CD4-positive, alpha-beta memory T cell (primary cell): ENCODE results near the gene MAPK9. TPM values are rescaled to one million over a fixed set of nuclear protein-coding genes. Genes with fewer than 3 reads are reported as not detected.
A peak's percentile ranks its signal among the peaks of the same experiment; 100 is the strongest.

Source experiments
- CTCF ChIA-PET: fragments of 350-600 bp; sonication (Branson Sonifier 250); formaldehyde crosslinking; loops from one replicate; lab custom pipeline; 2021; ENCODE audit warnings: inconsistent platforms; ENCODE audit not compliant: partially characterized antibody; lab: Charles Lee
- POLR2A ChIA-PET: fragments of 350-600 bp; sonication (Branson Sonifier 250); formaldehyde crosslinking; loops from one replicate; lab custom pipeline; 2021; ENCODE audit not compliant: partially characterized antibody; lab: Charles Lee
- DNase-seq, 5 donors: peaks; one replicate each; pipeline versions ENCODE4 v3.0.0 to v3.0.0-alpha.2; 2020 to 2022; ENCODE audit warnings: mixed read lengths in 1 of 5
- H3K27ac ChIP-seq: one replicate; pipeline ENCODE4 v1.7.0; 2013; ENCODE audit warnings: low read depth, low read length
- H3K27me3 ChIP-seq: 2 replicates; pipeline ENCODE4 v1.7.0; 2013; ENCODE audit warnings: mild to moderate bottlenecking, low read length, moderate library complexity; ENCODE audit not compliant: insufficient read depth
- H3K36me3 ChIP-seq: 2 replicates; pipeline ENCODE4 v1.7.0; 2013; ENCODE audit warnings: mild to moderate bottlenecking, low read length, moderate library complexity; ENCODE audit not compliant: insufficient read depth
- H3K4me1 ChIP-seq: 2 replicates; pipeline ENCODE4 v1.7.0; 2013; ENCODE audit warnings: mild to moderate bottlenecking, low read length, moderate library complexity; ENCODE audit not compliant: insufficient read depth
- H3K4me3 ChIP-seq, 2 donors: one replicate each; pipeline ENCODE4 v1.7.0; 2013; ENCODE audit warnings: low read length in 2 of 2, mild to moderate bottlenecking in 1 of 2
- H3K9me3 ChIP-seq, 2 donors: one replicate each; pipeline ENCODE4 v1.7.0; 2013; ENCODE audit warnings: low read length in 2 of 2, control low read depth in 1 of 2; ENCODE audit not compliant: control insufficient read depth in 1 of 2
- H3K27ac Mint-ChIP-seq, 7 donors: one replicate each; pipeline ENCODE4 v1.8.0; 2020 to 2021; ENCODE audit warnings: mixed read lengths in 7 of 7, mild to moderate bottlenecking in 6 of 7, inconsistent platforms in 3 of 7, moderate library complexity in 3 of 7
- H3K27me3 Mint-ChIP-seq, 2 donors: one replicate each; pipeline ENCODE4 v1.8.0; 2020 to 2021; ENCODE audit warnings: mixed read lengths in 2 of 2
- H3K36me3 Mint-ChIP-seq, 2 donors: one replicate each; pipeline ENCODE4 v1.8.0; 2020 to 2021; ENCODE audit warnings: mixed read lengths in 2 of 2, inconsistent platforms in 1 of 2, mild to moderate bottlenecking in 1 of 2
- H3K4me1 Mint-ChIP-seq, 4 donors: one replicate each; pipeline ENCODE4 v1.8.0; 2020 to 2021; ENCODE audit warnings: mixed read lengths in 4 of 4, mild to moderate bottlenecking in 1 of 4
- H3K4me3 Mint-ChIP-seq, 8 donors: one replicate each; pipeline ENCODE4 v1.8.0; 2020 to 2021; ENCODE audit warnings: mixed read lengths in 8 of 8, mild to moderate bottlenecking in 7 of 8, moderate library complexity in 6 of 8, inconsistent platforms in 3 of 8
- H3K9me3 Mint-ChIP-seq, 8 donors: one replicate each; pipeline ENCODE4 v1.8.0; 2020 to 2021; ENCODE audit warnings: mixed read lengths in 8 of 8, mild to moderate bottlenecking in 5 of 8, inconsistent platforms in 3 of 8, moderate library complexity in 1 of 8
- intact Hi-C: fragments of 100-400 bp; cut with micrococcal nuclease; formaldehyde crosslinking; loops from one replicate; pipeline ENCODE4 v1.15.1; 2023
- polyA plus RNA-seq, 2 donors: library from polyadenylated mRNA; unstranded; fragments of 300-500 nt; fragmentation: Illumina TruSeq; gene quantifications; one replicate each; pipeline ENCODE4 v1.2.3, GENCODE V29; 2021
- total RNA-seq, 2 experiments: library from RNA; stranded (reverse); gene quantifications; one replicate each; pipeline ENCODE4 v1.2.3, GENCODE V29; 2021

The MAPK9 gene
- total RNA-seq (10 to 100 TPM; 39.1 TPM), polyA plus RNA-seq (10 to 100 TPM; 21.8 to 31.1 TPM)

DNA sequence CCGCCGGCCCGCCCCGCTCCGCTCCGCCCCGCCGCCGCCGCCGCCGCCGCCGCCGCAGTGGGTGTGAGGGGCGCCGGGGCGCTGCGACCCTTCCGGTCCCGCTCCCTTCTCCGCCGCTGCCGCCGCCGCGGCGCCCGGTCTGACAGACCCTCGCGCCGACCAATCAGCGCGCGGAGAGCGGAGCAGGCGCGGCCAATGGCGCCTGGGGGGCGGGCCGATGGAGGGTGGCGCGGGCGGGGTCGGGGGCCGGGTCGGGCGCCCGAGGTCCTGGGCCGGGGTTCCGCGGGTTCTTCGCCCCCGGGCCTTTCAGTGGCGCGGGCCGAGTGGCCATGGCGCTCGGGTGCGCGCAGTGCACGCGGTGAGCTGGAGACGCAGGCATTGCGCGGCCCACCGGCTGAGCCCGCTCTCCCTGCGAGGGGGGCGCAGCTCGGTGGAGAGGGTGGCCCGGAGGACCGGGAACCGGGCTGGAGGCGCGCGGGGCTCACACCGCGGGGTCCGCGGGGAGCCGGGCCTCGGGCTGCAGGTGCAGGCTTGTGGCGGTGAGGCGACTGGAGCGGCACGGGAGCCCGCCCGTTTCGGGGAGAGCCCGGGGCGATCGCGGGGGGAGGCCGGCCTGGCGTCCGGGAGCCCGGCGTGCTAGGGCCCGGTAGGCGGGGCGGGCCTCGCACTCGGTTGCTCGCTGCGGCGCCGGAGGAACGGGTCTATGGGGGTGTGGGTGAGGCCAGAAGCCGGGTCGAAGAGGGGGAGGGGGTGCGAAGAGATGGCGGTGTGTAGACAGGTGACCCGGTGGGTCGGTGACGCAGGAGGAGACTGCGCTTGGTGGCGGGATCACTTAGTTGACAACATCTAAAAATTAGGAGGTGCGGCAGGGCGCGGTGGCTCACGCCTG is at the start of gene MAPK9:
TSS of gene MAPK9 (minus strand) at position 141 of the 889 bp plus-strand sequence. CDS start 11,522 bp downstream, outside the sequence.
- H3K27me3 ChIP-seq, result no peaks in the 10 kb centered on the region
- H3K27ac ChIP-seq, result peak within 1 kb of the TSS; percentile 92
- no peaks in the 10 kb centered on the region for H3K36me3 ChIP-seq
- Mint-ChIP-seq H3K4me1 (peaks cover 32 to 62% (median 47%) of the 10 kb centered on the region in 4 donors), H3K36me3 (peaks cover 6 to 15% of the 10 kb centered on the region in 2 donors), H3K27ac (peak within 1 kb of the TSS; percentile 94 to 100 (median 100)), H3K27me3 (no peaks in the 10 kb centered on the region), H3K9me3 (no peaks in the 10 kb centered on the region), H3K4me3 (peak within 1 kb of the TSS; percentile 95 to 100 (median 99))
- CTCF ChIA-PET, result interaction anchor here (0.9 to 7.3 kb wide), 9 partner anchors 9 to 94 kb away, joined by 3 to 130 read pairs (median 4); no protein-coding TSS in a partner anchor
- H3K9me3 ChIP-seq, result no peaks in the 10 kb centered on the region
- peaks cover 34% of the 10 kb centered on the region for H3K4me1 ChIP-seq
- H3K4me3 ChIP-seq, result peak within 1 kb of the TSS in 1 of 2 donors; percentile 74
- POLR2A ChIA-PET, result interaction anchor here (0.5 to 3.4 kb wide), 9 partner anchors 9 to 669 kb away, joined by 3 to 25 read pairs (median 4); partner anchors contain the start of genes GFPT2, HNRNPH1 and MRNIP
- intact Hi-C loops, result loop anchor here (2.0 to 5.0 kb wide), 3 partner anchors 203 to 1269 kb away; partner anchors contain the start of genes CNOT6, MGAT4B and ZNF879
- DNase-seq, result peak; percentile 84 to 95 (median 88)

DNA sequence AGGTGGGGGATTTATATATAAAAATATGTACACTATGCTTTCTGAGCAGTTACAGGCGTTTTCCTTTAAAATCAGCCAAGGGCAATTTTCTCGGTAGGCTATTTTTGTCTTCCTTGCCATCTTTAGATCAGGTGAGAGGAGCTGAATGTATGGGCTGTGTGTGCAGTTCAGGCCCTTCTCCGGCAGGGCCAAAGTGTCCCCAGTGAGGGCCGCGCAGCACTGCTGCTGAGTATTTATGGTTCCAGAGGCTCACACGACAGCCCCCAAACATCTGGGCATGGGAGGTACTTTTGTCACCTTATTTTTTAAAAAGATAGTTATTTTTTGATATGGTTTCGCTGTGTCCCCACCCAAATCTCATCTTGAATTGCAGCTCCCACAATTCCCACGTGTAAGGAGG is 49.7 kb upstream of the MAPK9 start:
- H3K27me3 ChIP-seq, result no peaks in the 10 kb centered on the region
- H3K27me3 Mint-ChIP-seq, result peaks cover 6 to 19% of the 10 kb centered on the region in 2 donors

DNA sequence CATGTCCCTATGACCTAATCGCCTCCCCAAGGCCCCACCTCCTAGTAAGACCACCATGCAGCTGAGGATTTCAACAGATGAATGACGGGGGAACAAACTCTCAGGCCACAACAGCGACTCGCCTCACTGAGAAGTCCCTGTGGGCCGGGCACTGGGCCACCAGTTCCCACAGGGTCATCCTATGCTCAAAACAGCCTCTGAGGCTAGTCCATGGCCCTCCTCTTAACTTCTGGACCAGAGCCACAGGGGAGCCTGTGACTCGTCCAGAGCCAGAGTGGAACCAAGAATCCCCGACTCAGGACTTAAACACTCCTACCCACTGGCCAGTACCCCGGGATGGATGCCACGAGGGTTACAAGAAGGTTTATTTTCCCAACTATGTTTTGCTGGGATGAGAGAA is 49.0 kb upstream of the MAPK9 start:
- Mint-ChIP-seq H3K9me3 (no peaks in the 10 kb centered on the region), H3K4me3 (peak overlapping the region in 1 of 8 donors; percentile 2), H3K36me3 (no peaks in the 10 kb centered on the region), H3K4me1 (no peaks in the 10 kb centered on the region), H3K27me3 (peaks cover 6 to 16% of the 10 kb centered on the region in 2 donors), H3K27ac (no peak overlapping the region)
- DNase-seq, result no peak
- POLR2A ChIA-PET, result no interaction called here
- Histone ChIP-seq H3K4me3 (no peak overlapping the region), H3K27me3 (no peaks in the 10 kb centered on the region), H3K27ac (no peak overlapping the region), H3K36me3 (no peaks in the 10 kb centered on the region), H3K4me1 (no peaks in the 10 kb centered on the region), H3K9me3 (no peaks in the 10 kb centered on the region)
- intact Hi-C loops, result no loop called here
- CTCF ChIA-PET, result interaction anchor here (1.4 to 4.6 kb wide), 2 partner anchors 11 to 25 kb away, joined by 3 to 29 read pairs; no protein-coding TSS in a partner anchor

More for the DNA sequence above, 49.7 kb upstream of the MAPK9 start:
- Mint-ChIP-seq H3K9me3 (no peaks in the 10 kb centered on the region), H3K4me3 (no peak overlapping the region), H3K27ac (no peak overlapping the region), H3K4me1 (no peaks in the 10 kb centered on the region), H3K36me3 (no peaks in the 10 kb centered on the region)
- ChIA-PET POLR2A (no interaction called here), CTCF (interaction anchor here (1.4 to 4.6 kb wide), 2 partner anchors 11 to 26 kb away, joined by 3 to 29 read pairs; no protein-coding TSS in a partner anchor)
- intact Hi-C loops, result no loop called here
- H3K4me1 ChIP-seq, result no peaks in the 10 kb centered on the region
- no peak overlapping the region for H3K4me3 ChIP-seq
- no peak for DNase-seq
- H3K36me3 ChIP-seq, result no peaks in the 10 kb centered on the region
- H3K9me3 ChIP-seq, result no peaks in the 10 kb centered on the region
- no peak overlapping the region for H3K27ac ChIP-seq

DNA sequence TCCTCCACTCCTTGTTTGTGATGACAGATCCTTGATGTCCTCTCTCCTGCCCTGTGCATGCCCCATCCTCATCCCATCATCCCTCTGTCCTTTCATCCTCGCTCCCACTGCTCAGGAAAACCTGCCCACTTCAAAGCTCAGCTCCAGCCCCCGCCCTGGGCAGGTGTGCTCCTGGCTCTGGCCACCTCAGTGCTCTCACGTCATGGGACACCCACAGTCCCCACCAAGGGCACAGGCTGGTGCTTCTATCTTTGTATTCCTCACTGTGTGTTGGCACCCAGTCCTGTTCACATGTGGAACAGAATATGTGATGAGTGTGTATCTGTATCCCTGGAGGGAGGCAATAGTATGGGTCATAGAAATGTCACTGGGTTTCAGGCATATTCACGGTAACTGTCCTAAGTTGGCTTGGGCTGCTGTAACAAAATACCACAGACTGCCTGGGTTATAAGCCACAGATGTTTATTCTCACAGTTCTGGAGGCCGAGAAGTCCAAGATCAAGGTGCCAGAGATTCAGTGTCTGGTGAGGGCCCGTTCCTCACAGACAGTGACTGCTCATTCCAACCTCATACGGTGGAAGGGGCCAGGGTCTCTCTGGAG is 47.8 kb upstream of the MAPK9 start:
- ChIA-PET CTCF (interaction anchor here (3.5 to 4.6 kb wide), 2 partner anchors 9 to 11 kb away, joined by 20 to 29 read pairs; no protein-coding TSS in a partner anchor), POLR2A (no interaction called here)
- no peaks in the 10 kb centered on the region for H3K4me1 ChIP-seq
- no peaks in the 10 kb centered on the region for H3K36me3 Mint-ChIP-seq
- H3K36me3 ChIP-seq, result no peaks in the 10 kb centered on the region
- H3K27ac Mint-ChIP-seq, result no peak overlapping the region
- no peaks in the 10 kb centered on the region for H3K4me1 Mint-ChIP-seq
- intact Hi-C loops, result no loop called here
- no peaks in the 10 kb centered on the region for H3K27me3 ChIP-seq
- peaks cover 6 to 12% of the 10 kb centered on the region in 2 donors for H3K27me3 Mint-ChIP-seq
- H3K4me3 Mint-ChIP-seq, result no peak overlapping the region
- H3K27ac ChIP-seq, result no peak overlapping the region
- no peak overlapping the region for H3K4me3 ChIP-seq
- H3K9me3 ChIP-seq, result no peaks in the 10 kb centered on the region
- DNase-seq, result no peak
- no peaks in the 10 kb centered on the region for H3K9me3 Mint-ChIP-seq

DNA sequence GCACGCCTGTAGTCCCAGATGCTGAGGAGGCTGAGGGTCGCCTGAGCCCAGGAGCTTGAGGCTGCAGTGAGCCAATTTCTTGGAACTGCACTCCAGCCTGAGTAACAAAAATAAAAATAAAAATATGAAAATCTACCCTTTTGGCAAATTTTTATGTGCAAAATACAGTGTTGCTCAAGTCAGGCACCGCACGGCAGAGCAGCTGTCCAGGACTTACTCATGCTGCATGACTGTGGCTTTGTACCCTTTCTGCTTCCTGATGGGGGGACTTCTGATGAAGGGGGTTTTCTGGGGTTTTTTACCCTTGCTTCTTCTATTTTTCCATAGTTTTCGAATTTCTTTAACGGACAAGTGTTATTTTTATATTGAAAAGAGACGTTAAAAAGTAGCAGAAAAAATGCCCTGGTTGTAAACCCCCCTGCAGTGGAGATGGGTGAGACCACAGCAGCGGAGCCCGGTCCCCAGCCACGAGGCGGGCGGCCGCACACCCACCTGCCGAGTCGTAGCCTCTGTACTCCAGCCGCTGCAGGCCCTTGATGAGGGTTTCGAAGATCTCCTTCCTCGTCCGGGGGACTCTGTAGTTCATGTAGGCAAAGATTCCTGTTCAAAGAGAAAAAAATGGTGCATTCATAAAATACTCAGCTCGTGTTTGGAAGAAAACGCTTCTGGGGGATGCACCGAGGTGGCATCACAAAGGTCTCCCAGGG is 46.3 kb upstream of the MAPK9 start:
- no peak overlapping the region for H3K27ac Mint-ChIP-seq
- H3K4me1 ChIP-seq, result no peaks in the 10 kb centered on the region
- no peak overlapping the region for H3K27ac ChIP-seq
- POLR2A ChIA-PET, result no interaction called here
- H3K27me3 ChIP-seq, result no peaks in the 10 kb centered on the region
- H3K36me3 ChIP-seq, result no peaks in the 10 kb centered on the region
- H3K4me3 ChIP-seq, result no peak overlapping the region
- no peak for DNase-seq
- no peaks in the 10 kb centered on the region for H3K9me3 ChIP-seq
- no peaks in the 10 kb centered on the region for H3K9me3 Mint-ChIP-seq
- CTCF ChIA-PET, result interaction anchor here (3.5 kb wide), 1 partner anchor 10 kb away, joined by 20 read pairs; no protein-coding TSS in a partner anchor
- no peaks in the 10 kb centered on the region for H3K4me1 Mint-ChIP-seq
- H3K36me3 Mint-ChIP-seq, result no peaks in the 10 kb centered on the region
- peaks cover 11 to 12% of the 10 kb centered on the region in 2 donors for H3K27me3 Mint-ChIP-seq
- no peak overlapping the region for H3K4me3 Mint-ChIP-seq
- intact Hi-C loops, result no loop called here

DNA sequence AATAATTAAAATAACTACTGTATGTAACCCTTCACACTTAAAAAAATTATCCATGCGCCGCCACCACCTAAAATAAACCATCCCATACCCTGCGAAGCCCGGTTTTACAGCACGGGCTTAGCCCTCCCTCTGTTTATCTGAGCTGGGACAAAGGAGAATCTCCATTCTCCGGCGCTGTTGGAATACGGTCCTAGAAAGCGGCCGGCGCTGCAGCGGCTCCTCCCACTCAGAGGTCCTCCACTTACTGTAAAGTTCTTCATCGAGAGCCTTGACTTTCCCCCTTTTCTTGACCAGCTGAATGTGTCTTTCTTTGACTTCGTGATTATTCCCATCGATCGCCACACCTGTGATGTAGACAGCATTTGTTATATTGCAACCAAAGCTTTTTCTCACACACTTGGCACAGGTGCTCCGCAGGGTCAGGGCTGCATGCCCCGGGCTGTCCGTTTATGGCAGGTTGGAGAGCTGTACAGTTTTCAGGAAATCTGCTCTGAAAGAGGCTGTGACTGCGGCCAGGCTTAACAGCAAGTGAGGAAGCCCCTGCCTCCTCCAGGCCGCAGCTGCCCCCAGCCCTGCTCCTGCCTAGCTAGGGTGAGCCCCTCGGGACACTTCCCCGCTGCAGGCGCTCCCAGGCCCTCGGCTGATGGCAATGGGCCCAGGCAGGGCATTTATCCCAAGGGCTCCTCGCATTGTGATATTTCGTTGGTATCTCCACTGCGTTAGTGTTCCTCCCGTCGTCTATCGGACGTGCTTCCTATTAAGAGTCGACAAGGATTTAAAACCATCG is 44.5 kb upstream of the MAPK9 start:
- intact Hi-C loops, result no loop called here
- Mint-ChIP-seq H3K9me3 (no peaks in the 10 kb centered on the region), H3K4me1 (no peaks in the 10 kb centered on the region), H3K27ac (no peak overlapping the region), H3K27me3 (peaks cover 12 to 14% of the 10 kb centered on the region in 2 donors), H3K36me3 (no peaks in the 10 kb centered on the region), H3K4me3 (no peak overlapping the region)
- H3K36me3 ChIP-seq, result no peaks in the 10 kb centered on the region
- H3K27me3 ChIP-seq, result no peaks in the 10 kb centered on the region
- no peaks in the 10 kb centered on the region for H3K4me1 ChIP-seq
- POLR2A ChIA-PET, result no interaction called here
- H3K27ac ChIP-seq, result no peak overlapping the region
- H3K4me3 ChIP-seq, result no peak overlapping the region
- CTCF ChIA-PET, result interaction anchor here (3.5 kb wide), 1 partner anchor 8 kb away, joined by 20 read pairs; no protein-coding TSS in a partner anchor
- no peak for DNase-seq
- H3K9me3 ChIP-seq, result no peaks in the 10 kb centered on the region
